ENCODE data around the gene COBL. TPM values are rescaled to one million over a fixed set of nuclear protein-coding genes. Genes with fewer than 3 reads are reported as not detected.
A peak's percentile ranks its signal among the peaks of the same experiment; 100 is the strongest.

The COBL gene
- total RNA-seq, 1 experiment from 2014 or later = 49.9 TPM

DNA sequence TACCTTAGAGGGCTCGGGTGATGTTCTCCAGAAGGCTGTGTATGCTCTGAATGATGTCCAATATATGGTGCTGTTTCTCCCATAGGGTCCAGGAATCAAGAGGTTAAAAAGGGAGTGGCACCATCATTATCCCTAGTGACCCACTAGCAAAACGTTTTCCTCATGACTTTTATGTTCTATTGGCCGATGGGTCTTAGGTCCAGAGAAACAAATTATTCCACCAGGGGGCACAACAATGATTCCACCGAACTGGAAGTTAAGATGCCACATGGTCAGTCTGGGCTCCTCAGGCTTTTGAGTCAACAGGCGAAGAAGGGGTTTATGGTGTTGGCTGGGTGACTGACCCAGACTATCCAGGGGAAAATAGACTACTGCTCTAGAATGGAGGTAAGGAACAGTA lies 256.1 kb downstream of the COBL start:
- Mint-ChIP-seq H3K27me3 (ENCODE audit: unreplicated experiment) (no peaks in the 10 kb centered on the region), H3K27ac (ENCODE audit: unreplicated experiment) (no peak overlapping the region), H3K36me3 (ENCODE audit: insufficient read depth, unreplicated experiment) (no peaks in the 10 kb centered on the region), H3K4me1 (ENCODE audit: low read depth, unreplicated experiment) (no peaks in the 10 kb centered on the region), H3K9me3 (ENCODE audit: low read depth, unreplicated experiment) (no peaks in the 10 kb centered on the region), H3K4me3 (ENCODE audit: low read depth, unreplicated experiment) (no peak overlapping the region)
- CTCF ChIA-PET = no interaction called here
- intact Hi-C loops (cut with micrococcal nuclease; ENCODE audit: unreplicated experiment) = no loop called here
- no TSS peak for BruUV-seq (replicated peaks)
- DNase-seq = no peak
- peak; percentile 27 for TF ChIP-seq CTCF (IDR thresholded peaks at IDR 0.05; ENCODE audit: unreplicated experiment)

DNA sequence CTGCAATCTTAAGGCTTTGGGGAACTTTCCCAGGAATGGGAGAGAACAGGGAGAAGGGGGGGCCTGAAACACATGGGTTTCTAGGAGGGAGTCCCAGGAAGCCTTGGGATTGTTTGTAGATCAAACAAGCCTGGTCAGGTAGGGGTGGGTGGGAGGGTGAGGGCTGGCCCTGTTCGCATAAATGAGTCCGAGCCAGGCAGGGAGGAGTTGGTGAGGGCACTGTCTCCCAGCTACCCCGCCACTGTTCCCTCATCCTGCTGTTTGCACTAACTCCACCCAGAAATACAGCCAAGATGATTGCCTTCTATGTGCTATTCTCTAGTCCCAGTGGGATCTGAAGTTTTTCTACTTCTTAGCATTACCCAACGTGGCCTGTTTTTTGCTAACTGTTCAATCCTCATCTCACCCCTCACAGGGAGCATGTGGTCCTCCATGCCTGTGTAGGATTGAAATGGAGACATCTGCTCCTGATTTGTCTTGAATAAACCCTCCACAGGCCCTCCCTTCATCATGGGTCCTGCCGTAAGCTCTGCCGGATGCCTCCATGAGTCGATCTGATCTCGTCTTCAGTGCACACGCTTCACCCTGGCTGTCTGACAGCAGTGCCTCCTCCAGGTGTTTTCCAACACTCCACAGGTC lies 257.0 kb downstream of the COBL start:
- no peaks in the 10 kb centered on the region for H3K27me3 Mint-ChIP-seq (ENCODE audit: unreplicated experiment)
- CTCF ChIA-PET = no interaction called here
- no TSS peak for BruUV-seq (replicated peaks)
- no peak overlapping the region for H3K4me3 Mint-ChIP-seq (ENCODE audit: low read depth, unreplicated experiment)
- intact Hi-C loops (cut with micrococcal nuclease; ENCODE audit: unreplicated experiment) = no loop called here
- H3K4me1 Mint-ChIP-seq (ENCODE audit: low read depth, unreplicated experiment) = no peaks in the 10 kb centered on the region
- TF ChIP-seq CTCF (IDR thresholded peaks at IDR 0.05; ENCODE audit: unreplicated experiment) = no peak
- DNase-seq = no peak
- H3K9me3 Mint-ChIP-seq (ENCODE audit: low read depth, unreplicated experiment) = no peaks in the 10 kb centered on the region
- H3K36me3 Mint-ChIP-seq (ENCODE audit: insufficient read depth, unreplicated experiment) = no peaks in the 10 kb centered on the region
- H3K27ac Mint-ChIP-seq (ENCODE audit: unreplicated experiment) = no peak overlapping the region

GRCh38 chr7:51058764-51059163 lies 257.8 kb downstream of the COBL start:
- no TSS peak for BruUV-seq (replicated peaks)
- no peak overlapping the region for H3K27ac Mint-ChIP-seq (ENCODE audit: unreplicated experiment)

DNA sequence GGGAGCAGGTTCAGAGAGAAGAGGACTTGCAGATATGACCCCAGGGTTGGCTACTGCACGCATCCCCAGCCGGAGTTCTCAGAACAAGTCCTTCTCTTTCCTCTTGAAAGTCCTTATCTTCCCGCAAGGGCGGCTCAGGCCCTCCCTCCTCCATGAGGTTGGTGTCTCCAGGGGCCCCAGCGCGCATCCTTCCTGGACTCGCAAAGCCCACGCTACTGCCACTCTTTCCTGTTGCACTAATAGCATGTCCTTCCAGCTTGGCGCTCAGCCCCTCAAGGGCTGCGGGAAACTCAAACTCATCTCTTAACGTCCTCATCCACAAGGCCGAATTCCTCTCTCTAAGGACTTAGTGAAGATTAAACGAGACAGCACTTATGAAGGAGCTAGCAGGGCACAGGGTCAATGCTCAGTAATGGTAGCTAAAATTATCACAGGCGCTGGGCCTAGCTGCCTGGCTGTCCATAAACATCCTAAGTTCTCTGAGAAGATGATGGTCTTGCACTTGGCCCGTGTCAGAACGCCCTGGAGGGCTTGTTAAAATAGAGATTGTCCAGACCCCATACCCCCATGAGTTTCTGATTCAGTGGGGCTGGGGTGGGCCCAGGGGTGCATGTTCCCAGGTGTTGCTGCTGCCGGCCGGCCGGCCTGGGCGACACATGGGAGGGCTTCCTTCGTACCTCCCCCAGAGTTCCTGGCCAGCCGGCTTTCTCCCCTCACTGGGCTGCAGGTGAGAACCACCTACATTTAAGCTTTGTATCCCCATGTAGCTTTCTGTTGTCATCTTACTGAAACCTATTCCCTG lies 261.4 kb downstream of the COBL start:
- TF ChIP-seq CTCF (IDR thresholded peaks at IDR 0.05; ENCODE audit: unreplicated experiment) = no peak
- DNase-seq = no peak
- CTCF ChIA-PET = no interaction called here
- H3K27me3 Mint-ChIP-seq (ENCODE audit: unreplicated experiment) = no peaks in the 10 kb centered on the region
- no peaks in the 10 kb centered on the region for H3K36me3 Mint-ChIP-seq (ENCODE audit: insufficient read depth, unreplicated experiment)
- intact Hi-C loops (cut with micrococcal nuclease; ENCODE audit: unreplicated experiment) = no loop called here
- no TSS peak for BruUV-seq (replicated peaks)
- no peak overlapping the region for H3K27ac Mint-ChIP-seq (ENCODE audit: unreplicated experiment)
- H3K4me3 Mint-ChIP-seq (ENCODE audit: low read depth, unreplicated experiment) = no peak overlapping the region
- H3K4me1 Mint-ChIP-seq (ENCODE audit: low read depth, unreplicated experiment) = no peaks in the 10 kb centered on the region
- no peaks in the 10 kb centered on the region for H3K9me3 Mint-ChIP-seq (ENCODE audit: low read depth, unreplicated experiment)

More at GRCh38 chr7:51058764-51059163, 257.8 kb downstream of the COBL start:
- no peaks in the 10 kb centered on the region for H3K27me3 Mint-ChIP-seq (ENCODE audit: unreplicated experiment)
- no peak for DNase-seq
- no peaks in the 10 kb centered on the region for H3K4me1 Mint-ChIP-seq (ENCODE audit: low read depth, unreplicated experiment)
- no peak for TF ChIP-seq CTCF (IDR thresholded peaks at IDR 0.05; ENCODE audit: unreplicated experiment)
- intact Hi-C loops (cut with micrococcal nuclease; ENCODE audit: unreplicated experiment) = no loop called here
- H3K36me3 Mint-ChIP-seq (ENCODE audit: insufficient read depth, unreplicated experiment) = no peaks in the 10 kb centered on the region
- CTCF ChIA-PET = no interaction called here
- H3K9me3 Mint-ChIP-seq (ENCODE audit: low read depth, unreplicated experiment) = no peaks in the 10 kb centered on the region
- H3K4me3 Mint-ChIP-seq (ENCODE audit: low read depth, unreplicated experiment) = no peak overlapping the region

Data from Calu3 (cell line).